ENCODE data around the gene SINHCAF. TPM values are rescaled to one million over a fixed set of nuclear protein-coding genes. Genes with fewer than 3 reads are reported as not detected.
"Not testable (repeated sequence)": the region's sequence is repeated elsewhere in the genome, so short reads cannot be mapped to it uniquely, and the experiment has no call there.

SINHCAF gene
- total and polyA plus RNA-seq, 5 donors from 2014 or later = 42.0 to 73.7 (median 53.4) TPM

DNA sequence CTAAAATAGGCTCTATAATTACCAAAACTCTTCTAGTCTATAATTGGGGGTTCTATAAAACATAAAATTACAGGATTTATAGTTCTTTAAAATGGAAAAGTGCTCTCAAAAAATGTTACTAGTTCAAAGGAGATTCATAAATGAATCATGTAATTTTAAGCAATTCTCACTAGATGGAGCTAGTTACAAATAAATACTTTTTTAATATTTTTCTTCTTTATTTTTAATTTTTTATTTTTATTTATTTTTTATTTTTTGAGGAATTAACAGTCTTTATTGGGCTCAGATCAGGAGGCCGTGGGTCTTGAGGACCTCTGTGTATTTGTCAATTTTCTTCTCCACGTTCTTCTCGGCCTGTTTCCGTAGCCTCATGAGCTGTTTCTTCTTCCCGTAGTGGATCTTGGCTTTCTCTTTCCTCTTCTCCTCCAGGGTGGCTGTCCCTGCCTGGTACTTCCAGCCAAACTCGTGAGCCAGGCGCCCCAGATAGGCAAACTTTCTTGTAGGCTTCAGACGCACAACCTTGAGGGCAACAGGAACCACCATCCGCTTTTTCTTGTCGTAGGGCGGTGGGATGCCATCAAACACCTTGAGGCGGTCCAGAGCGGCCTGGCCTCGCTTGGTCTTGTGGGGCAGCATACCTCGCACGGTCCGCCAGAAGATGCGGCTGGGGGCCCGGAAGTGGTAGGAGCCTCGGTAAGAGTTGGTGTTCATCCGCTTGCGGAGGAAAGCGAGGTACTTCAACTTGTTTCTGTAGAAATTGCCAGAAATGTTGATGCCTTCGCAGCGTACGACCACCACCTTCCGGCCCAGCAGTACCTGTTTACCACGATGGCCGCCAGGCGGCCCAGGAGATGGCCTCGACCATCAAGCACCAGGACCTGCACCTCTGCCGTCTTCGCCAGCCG is 74.0 kb downstream of the SINHCAF start:
- not testable (repeated sequence) for H3K36me3 Mint-ChIP-seq; H3K27ac ChIP-seq (ENCODE audit: insufficient read depth, low read length, poor library complexity, severe bottlenecking); H3K4me1 ChIP-seq (ENCODE audit: control insufficient read depth, insufficient read depth, low read length, poor library complexity, severe bottlenecking); H3K4me3 ChIP-seq (ENCODE audit: low read depth, low read length); H3K9me3 Mint-ChIP-seq; H3K4me1 Mint-ChIP-seq; H3K9me3 ChIP-seq (ENCODE audit: control insufficient read depth in 2 of 2, low read length in 2 of 2); H3K36me3 ChIP-seq (ENCODE audit: control insufficient read depth, insufficient read depth, low read length); ATAC-seq (ENCODE audit: low read depth in 2 of 2); H3K27me3 ChIP-seq (ENCODE audit: control insufficient read depth, insufficient read depth, low read length)
- peak overlapping the region in 3 of 4 donors; percentile 62 to 78 (median 77) for H3K4me3 Mint-ChIP-seq
- H3K27me3 Mint-ChIP-seq = peaks cover 15% of the 10 kb centered on the region
- DNase-seq = peak in 1 of 3 donors; percentile 16
- peak overlapping the region in 1 of 3 donors; percentile 53 for H3K27ac Mint-ChIP-seq

DNA sequence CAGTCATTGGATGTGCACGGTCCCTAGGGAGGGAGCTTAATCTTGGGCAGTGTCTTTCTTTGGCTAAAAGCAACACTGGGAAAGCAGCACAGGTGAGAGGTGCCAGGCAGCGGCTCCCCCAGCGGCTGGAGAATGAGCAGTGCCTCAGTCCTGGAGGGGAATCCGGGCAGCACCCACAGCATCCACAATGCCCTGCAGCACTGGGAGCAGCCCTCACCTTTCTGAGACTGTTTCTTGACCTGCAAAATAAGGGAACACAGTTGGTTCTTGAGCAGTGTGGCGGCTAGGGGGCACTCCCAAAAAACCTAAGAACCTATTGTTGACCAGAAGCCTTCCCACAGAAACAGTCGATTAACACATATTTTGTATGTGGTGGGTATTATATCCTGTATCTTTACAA is 75.8 kb downstream of the SINHCAF start:
- ATAC-seq (ENCODE audit: low read depth in 2 of 2) (no peak), DNase-seq (no peak)
- Mint-ChIP-seq H3K4me3 (no peak overlapping the region), H3K27me3 (no peaks in the 10 kb centered on the region), H3K36me3 (no peaks in the 10 kb centered on the region), H3K4me1 (no peaks in the 10 kb centered on the region), H3K27ac (no peak overlapping the region), H3K9me3 (no peaks in the 10 kb centered on the region)
- no peaks in the 10 kb centered on the region for H3K9me3 ChIP-seq (ENCODE audit: control insufficient read depth in 2 of 2, low read length in 2 of 2)
- peaks cover 3% of the 10 kb centered on the region for H3K27me3 ChIP-seq (ENCODE audit: control insufficient read depth, insufficient read depth, low read length)
- no peak overlapping the region for H3K4me3 ChIP-seq (ENCODE audit: low read depth, low read length)
- no peaks in the 10 kb centered on the region for H3K36me3 ChIP-seq (ENCODE audit: control insufficient read depth, insufficient read depth, low read length)
- no peaks in the 10 kb centered on the region for H3K4me1 ChIP-seq (ENCODE audit: control insufficient read depth, insufficient read depth, low read length, poor library complexity, severe bottlenecking)
- H3K27ac ChIP-seq (ENCODE audit: insufficient read depth, low read length, poor library complexity, severe bottlenecking) = no peak overlapping the region

DNA sequence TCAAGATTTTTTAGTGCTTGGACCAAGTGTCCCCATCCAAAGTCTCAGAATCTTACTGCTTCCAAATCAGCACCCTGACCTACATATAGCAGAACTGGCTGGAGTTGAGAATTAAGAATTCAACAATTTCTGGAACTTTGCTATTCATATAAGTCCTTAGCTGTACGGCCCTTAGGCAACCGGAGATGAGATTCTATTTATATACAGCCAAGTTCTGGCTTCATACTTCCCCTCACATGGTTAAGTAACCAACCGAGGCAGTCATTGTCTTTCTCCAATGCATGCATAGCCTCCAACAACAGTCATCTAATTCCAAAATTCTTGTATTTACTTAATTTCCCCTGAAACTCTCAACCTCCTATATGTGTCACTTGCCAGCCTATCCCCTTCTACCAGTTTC is 76.6 kb downstream of the SINHCAF start:
- Histone ChIP-seq H3K4me3 (ENCODE audit: low read depth, low read length) (no peak overlapping the region), H3K9me3 (ENCODE audit: control insufficient read depth in 2 of 2, low read length in 2 of 2) (no peaks in the 10 kb centered on the region), H3K27me3 (ENCODE audit: control insufficient read depth, insufficient read depth, low read length) (peaks cover 3% of the 10 kb centered on the region), H3K4me1 (ENCODE audit: control insufficient read depth, insufficient read depth, low read length, poor library complexity, severe bottlenecking) (no peaks in the 10 kb centered on the region), H3K27ac (ENCODE audit: insufficient read depth, low read length, poor library complexity, severe bottlenecking) (no peak overlapping the region), H3K36me3 (ENCODE audit: control insufficient read depth, insufficient read depth, low read length) (no peaks in the 10 kb centered on the region)
- Mint-ChIP-seq H3K4me3 (no peak overlapping the region), H3K27me3 (peaks cover 3% of the 10 kb centered on the region), H3K27ac (no peak overlapping the region), H3K36me3 (no peaks in the 10 kb centered on the region), H3K4me1 (no peaks in the 10 kb centered on the region), H3K9me3 (no peaks in the 10 kb centered on the region)
- ATAC-seq (ENCODE audit: low read depth in 2 of 2) (no peak), DNase-seq (no peak)

DNA sequence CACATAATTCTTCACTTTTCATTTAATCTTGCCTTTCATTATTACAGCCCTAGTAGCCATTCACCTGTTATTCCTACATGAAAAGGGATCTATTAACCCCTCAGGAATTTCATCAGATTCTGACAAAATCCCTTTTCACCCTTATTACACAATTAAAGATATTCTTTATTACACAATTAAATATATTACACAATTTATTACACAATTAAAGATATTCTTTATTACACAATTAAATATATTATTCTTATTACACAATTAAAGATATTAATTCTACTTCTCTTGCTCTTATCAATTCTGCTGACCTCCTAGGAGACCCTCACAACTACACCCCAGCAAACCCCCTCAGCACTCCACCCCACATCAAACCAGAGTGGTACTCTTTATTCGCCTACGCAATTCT is 77.1 kb downstream of the SINHCAF start:
- Mint-ChIP-seq H3K9me3 (no peaks in the 10 kb centered on the region), H3K4me1 (no peaks in the 10 kb centered on the region), H3K27me3 (peaks cover 4% of the 10 kb centered on the region), H3K36me3 (no peaks in the 10 kb centered on the region), H3K27ac (no peak overlapping the region), H3K4me3 (no peak overlapping the region)
- Histone ChIP-seq H3K9me3 (ENCODE audit: control insufficient read depth in 2 of 2, low read length in 2 of 2) (no peaks in the 10 kb centered on the region), H3K27me3 (ENCODE audit: control insufficient read depth, insufficient read depth, low read length) (peaks cover 3% of the 10 kb centered on the region), H3K36me3 (ENCODE audit: control insufficient read depth, insufficient read depth, low read length) (no peaks in the 10 kb centered on the region), H3K4me1 (ENCODE audit: control insufficient read depth, insufficient read depth, low read length, poor library complexity, severe bottlenecking) (no peaks in the 10 kb centered on the region), H3K4me3 (ENCODE audit: low read depth, low read length) (no peak overlapping the region), H3K27ac (ENCODE audit: insufficient read depth, low read length, poor library complexity, severe bottlenecking) (no peak overlapping the region)
- no peak for ATAC-seq (ENCODE audit: low read depth in 2 of 2)
- no peak for DNase-seq

DNA sequence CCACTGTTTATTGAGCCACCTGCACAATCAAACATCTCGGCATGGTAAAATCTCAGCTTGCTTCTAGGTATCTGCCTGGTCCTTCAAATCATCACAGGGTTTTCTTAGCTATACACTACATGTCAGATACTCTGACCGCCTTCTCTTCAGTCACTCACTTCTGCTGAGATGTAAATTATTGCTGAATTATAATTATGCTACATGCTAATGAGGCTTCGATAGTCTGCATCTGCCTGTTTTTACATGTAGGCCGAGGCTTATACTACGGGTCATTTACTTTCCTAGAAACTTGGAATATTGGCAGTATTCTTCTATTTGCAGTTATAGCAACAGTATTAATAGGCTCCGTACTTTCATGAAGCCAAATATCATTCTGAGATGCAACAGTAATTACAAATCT is 77.6 kb downstream of the SINHCAF start:
- peaks cover under 1% of the 10 kb centered on the region for H3K27me3 ChIP-seq (ENCODE audit: control insufficient read depth, insufficient read depth, low read length)
- no peaks in the 10 kb centered on the region for H3K4me1 Mint-ChIP-seq
- H3K4me3 ChIP-seq (ENCODE audit: low read depth, low read length) = no peak overlapping the region
- DNase-seq = no peak
- no peaks in the 10 kb centered on the region for H3K9me3 Mint-ChIP-seq
- H3K27ac ChIP-seq (ENCODE audit: insufficient read depth, low read length, poor library complexity, severe bottlenecking) = no peak overlapping the region
- no peaks in the 10 kb centered on the region for H3K4me1 ChIP-seq (ENCODE audit: control insufficient read depth, insufficient read depth, low read length, poor library complexity, severe bottlenecking)
- ATAC-seq (ENCODE audit: low read depth in 2 of 2) = no peak
- H3K36me3 ChIP-seq (ENCODE audit: control insufficient read depth, insufficient read depth, low read length) = no peaks in the 10 kb centered on the region
- H3K27ac Mint-ChIP-seq = no peak overlapping the region
- H3K36me3 Mint-ChIP-seq = no peaks in the 10 kb centered on the region
- H3K4me3 Mint-ChIP-seq = no peak overlapping the region
- H3K9me3 ChIP-seq (ENCODE audit: control insufficient read depth in 2 of 2, low read length in 2 of 2) = no peaks in the 10 kb centered on the region
- H3K27me3 Mint-ChIP-seq = peaks cover 4% of the 10 kb centered on the region

DNA sequence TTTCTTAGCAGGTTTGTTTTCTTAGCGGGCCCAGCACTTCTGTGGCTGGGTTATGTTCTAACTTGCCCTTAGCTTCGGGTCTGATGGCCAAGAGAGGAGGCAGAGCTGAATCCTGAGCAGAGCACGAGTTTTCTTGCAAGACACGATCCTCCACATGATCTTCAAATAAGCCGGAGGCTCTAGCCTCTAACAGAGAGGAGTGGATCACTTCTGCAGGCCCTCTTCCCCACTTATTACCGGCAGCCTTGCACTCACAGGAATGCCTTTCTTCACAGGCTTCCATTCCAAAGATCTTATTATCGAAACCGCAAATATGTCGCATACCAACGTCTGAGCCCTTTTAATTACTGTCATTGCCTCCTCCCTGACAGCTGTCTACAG is 79.5 kb downstream of the SINHCAF start:
- Mint-ChIP-seq H3K9me3 (no peaks in the 10 kb centered on the region), H3K27ac (no peak overlapping the region), H3K36me3 (no peaks in the 10 kb centered on the region), H3K4me1 (no peaks in the 10 kb centered on the region), H3K4me3 (no peak overlapping the region), H3K27me3 (peaks cover 4% of the 10 kb centered on the region)
- Histone ChIP-seq H3K4me1 (ENCODE audit: control insufficient read depth, insufficient read depth, low read length, poor library complexity, severe bottlenecking) (no peaks in the 10 kb centered on the region), H3K4me3 (ENCODE audit: low read depth, low read length) (no peak overlapping the region), H3K27me3 (ENCODE audit: control insufficient read depth, insufficient read depth, low read length) (peaks cover 3% of the 10 kb centered on the region), H3K9me3 (ENCODE audit: control insufficient read depth in 2 of 2, low read length in 2 of 2) (no peaks in the 10 kb centered on the region), H3K27ac (ENCODE audit: insufficient read depth, low read length, poor library complexity, severe bottlenecking) (no peak overlapping the region), H3K36me3 (ENCODE audit: control insufficient read depth, insufficient read depth, low read length) (no peaks in the 10 kb centered on the region)
- ATAC-seq (ENCODE audit: low read depth in 2 of 2) (no peak), DNase-seq (no peak)

DNA sequence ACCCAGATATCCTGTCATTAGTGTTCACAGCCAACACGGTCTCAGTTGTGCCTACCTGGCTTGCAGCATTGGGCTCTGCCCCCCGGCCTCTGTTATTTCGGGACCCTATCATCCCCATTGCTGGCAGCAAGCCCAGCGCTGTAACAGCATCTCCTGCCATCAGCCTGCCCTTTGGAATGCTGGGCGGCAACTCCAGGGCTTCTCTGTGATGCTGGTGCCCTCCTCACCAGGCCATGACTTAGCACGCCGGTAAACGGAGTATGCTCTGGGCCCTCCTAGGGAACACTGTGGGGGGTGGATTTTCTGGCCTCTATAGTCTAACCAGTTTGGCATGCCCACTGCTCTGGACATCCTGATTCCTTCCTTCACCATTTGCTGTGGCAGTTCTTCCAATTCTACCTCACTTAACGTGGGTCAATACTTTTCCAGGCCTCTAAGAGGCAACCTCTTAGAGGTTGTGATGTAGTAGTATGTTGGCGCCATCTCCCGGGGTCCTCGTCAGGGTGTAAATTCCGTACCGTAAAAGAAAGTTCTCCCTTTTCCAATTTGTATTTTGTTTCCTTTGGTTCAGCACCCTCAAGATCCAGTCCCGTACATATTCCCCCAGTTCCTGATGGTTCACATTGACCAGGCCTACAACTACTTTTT is 80.0 kb downstream of the SINHCAF start:
- Mint-ChIP-seq H3K36me3 (no peaks in the 10 kb centered on the region), H3K27ac (no peak overlapping the region), H3K27me3 (peaks cover 4% of the 10 kb centered on the region), H3K4me3 (no peak overlapping the region), H3K9me3 (no peaks in the 10 kb centered on the region), H3K4me1 (no peaks in the 10 kb centered on the region)
- no peak for DNase-seq
- Histone ChIP-seq H3K27ac (ENCODE audit: insufficient read depth, low read length, poor library complexity, severe bottlenecking) (no peak overlapping the region), H3K36me3 (ENCODE audit: control insufficient read depth, insufficient read depth, low read length) (no peaks in the 10 kb centered on the region), H3K9me3 (ENCODE audit: control insufficient read depth in 2 of 2, low read length in 2 of 2) (no peaks in the 10 kb centered on the region), H3K4me1 (ENCODE audit: control insufficient read depth, insufficient read depth, low read length, poor library complexity, severe bottlenecking) (no peaks in the 10 kb centered on the region), H3K4me3 (ENCODE audit: low read depth, low read length) (no peak overlapping the region), H3K27me3 (ENCODE audit: control insufficient read depth, insufficient read depth, low read length) (peaks cover 3% of the 10 kb centered on the region)
- ATAC-seq (ENCODE audit: low read depth in 2 of 2) = no peak

DNA sequence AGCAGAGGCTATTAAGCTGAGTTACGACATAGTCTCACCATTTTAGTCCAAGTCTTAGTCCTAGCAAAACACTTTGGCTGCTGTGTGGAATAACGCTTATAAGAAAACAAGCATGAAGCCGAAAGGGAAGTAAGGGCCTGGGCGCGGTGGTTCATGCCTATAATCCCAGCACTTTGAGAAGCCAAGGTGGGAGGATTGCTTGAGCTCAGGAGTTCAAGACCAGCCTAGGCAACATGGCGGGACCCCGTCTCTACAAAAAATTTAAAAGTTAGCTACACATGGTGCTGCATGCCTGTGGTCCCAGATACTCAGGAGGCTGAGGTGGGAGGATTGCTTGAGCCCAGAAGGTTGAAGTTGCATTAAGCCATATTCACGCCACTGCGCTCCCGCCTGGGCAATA is 83.5 kb downstream of the SINHCAF start:
- H3K27me3 Mint-ChIP-seq = peaks cover 13% of the 10 kb centered on the region
- H3K27ac Mint-ChIP-seq; H3K4me3 Mint-ChIP-seq; H3K36me3 ChIP-seq (ENCODE audit: control insufficient read depth, insufficient read depth, low read length); H3K9me3 ChIP-seq (ENCODE audit: control insufficient read depth in 2 of 2, low read length in 2 of 2); DNase-seq; ATAC-seq (ENCODE audit: low read depth in 2 of 2); H3K9me3 Mint-ChIP-seq; H3K36me3 Mint-ChIP-seq; H3K27me3 ChIP-seq (ENCODE audit: control insufficient read depth, insufficient read depth, low read length); H3K4me1 Mint-ChIP-seq; H3K27ac ChIP-seq (ENCODE audit: insufficient read depth, low read length, poor library complexity, severe bottlenecking); H3K4me1 ChIP-seq (ENCODE audit: control insufficient read depth, insufficient read depth, low read length, poor library complexity, severe bottlenecking); H3K4me3 ChIP-seq (ENCODE audit: low read depth, low read length): not testable (repeated sequence)
